Jurkat, Clone E6-1 (cell line): Measurements from ENCODE around the gene CAPZA2.
A peak's percentile ranks its signal among the peaks of the same experiment; 100 is the strongest.

Experiments
- DNase-seq: peaks from one replicate; pipeline ENCODE4 v3.0.0-alpha.2; 2011; ENCODE audit warnings: low read depth, low spot score
- H3K4me3 ChIP-seq: 2 replicates; pipeline ENCODE4 v1.5.1; 2011; ENCODE audit warnings: mild to moderate bottlenecking, low read length, control low read depth, moderate library complexity

Gene CAPZA2

GRCh38 chr7:116857052-116857451, 5.3 kb upstream of the CAPZA2 start:
- H3K4me3 ChIP-seq: no peak overlapping the region
- no peak for DNase-seq

- DNase-seq: no peak
- no peak overlapping the region for H3K4me3 ChIP-seq
These were observed 3.1 kb upstream of the CAPZA2 start for GRCh38 chr7:116859323-116859722.

DNA sequence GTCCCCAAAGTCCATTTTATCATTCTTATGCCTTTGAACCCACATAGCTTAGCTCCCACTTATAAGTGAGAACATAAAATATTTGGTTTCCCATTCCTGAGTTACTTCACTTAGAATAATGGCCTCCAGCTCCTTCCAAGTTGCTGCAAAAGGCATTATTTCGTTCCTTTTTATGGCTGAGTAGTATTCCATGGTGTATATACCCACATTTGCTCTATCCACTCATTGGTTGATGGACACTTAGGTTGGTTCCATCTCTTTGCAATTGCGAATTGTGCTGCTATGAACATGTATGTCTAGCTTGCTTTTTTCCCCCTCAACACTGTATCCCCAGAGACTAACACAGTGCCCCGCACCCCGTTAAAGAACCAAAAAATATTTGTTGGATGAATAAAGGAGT, 670 bp upstream of the CAPZA2 start:
- peak overlapping the region; percentile 33; the same call in 1 of the 2 replicates for H3K4me3 ChIP-seq
- no peak for DNase-seq

DNA sequence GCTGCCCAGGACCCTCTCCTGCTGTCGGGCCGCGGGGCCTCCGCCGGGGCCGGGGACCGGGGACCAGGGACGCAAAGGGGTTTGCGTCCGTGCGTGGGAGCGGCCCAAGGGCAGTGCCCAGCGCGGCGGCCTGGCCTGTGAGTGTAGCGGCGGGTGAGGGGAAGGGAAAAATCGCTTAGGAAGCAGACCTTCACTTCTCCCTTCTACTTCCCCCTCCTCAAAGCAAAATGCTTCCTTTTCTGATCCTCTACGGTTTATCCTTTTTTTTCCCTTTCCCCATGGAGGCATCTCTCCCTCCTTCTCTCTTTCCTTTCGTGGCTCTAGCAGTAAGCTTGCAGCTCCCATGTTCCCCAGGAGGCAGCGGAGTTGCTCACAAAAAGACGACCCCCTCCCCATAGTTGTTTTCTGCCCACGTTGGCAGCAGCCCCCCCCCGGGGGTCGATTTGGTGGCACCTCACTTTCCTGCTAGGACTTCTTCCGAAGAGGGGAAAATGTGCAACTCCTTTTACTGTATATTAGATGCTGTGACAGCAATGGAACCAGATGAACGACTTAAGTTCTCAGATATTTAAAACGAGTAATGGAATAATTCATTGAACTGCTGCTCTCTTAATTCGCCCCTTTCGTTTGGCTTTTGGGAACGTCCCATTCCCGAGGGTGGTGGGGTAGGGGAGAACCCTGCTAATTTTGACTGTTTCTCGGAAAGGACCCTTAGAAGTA, 724 bp downstream of the CAPZA2 start:
- H3K4me3 ChIP-seq: peak overlapping the region; percentile 85
- DNase-seq: no peak

DNA sequence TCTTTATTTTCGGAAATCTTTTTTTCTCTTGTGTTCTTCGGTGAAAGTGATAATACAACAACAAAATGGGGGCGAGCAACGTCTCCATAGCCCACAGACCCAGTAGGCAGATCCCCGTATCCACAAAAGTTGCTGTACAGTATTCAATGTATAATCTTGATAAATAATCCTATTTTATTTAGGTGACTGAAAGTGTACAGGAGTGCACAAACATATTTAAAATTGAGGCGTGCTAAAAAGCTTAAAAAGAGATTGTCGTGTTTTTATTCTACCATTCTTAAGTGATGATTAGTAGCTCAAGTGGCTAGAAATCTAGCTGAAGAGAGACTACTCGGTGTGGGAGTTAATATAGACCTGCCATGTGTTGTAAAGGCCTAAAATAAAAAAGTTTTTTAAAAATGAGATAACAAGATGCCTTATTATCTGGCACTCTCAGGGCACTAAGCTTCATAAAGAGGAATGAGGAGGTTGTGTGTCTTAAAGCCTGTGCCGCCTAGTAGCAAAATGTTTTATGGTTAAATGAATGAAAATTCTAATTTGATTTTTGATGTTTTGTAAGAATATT, 1.6 kb downstream of the CAPZA2 start:
- DNase-seq: no peak
- peak overlapping the region; percentile 85 for H3K4me3 ChIP-seq

GRCh38 chr7:116871061-116871700, 8.8 kb downstream of the CAPZA2 start:
- no peak for DNase-seq
- H3K4me3 ChIP-seq: no peak overlapping the region

GRCh38 chr7:116872026-116872425, 9.6 kb downstream of the CAPZA2 start:
- DNase-seq: no peak
- H3K4me3 ChIP-seq: no peak overlapping the region

GRCh38 chr7:116873619-116874018, 11.2 kb downstream of the CAPZA2 start:
- no peak overlapping the region for H3K4me3 ChIP-seq
- no peak for DNase-seq

GRCh38 chr7:116876664-116877442, 14.5 kb downstream of the CAPZA2 start:
- no peak for DNase-seq

DNA sequence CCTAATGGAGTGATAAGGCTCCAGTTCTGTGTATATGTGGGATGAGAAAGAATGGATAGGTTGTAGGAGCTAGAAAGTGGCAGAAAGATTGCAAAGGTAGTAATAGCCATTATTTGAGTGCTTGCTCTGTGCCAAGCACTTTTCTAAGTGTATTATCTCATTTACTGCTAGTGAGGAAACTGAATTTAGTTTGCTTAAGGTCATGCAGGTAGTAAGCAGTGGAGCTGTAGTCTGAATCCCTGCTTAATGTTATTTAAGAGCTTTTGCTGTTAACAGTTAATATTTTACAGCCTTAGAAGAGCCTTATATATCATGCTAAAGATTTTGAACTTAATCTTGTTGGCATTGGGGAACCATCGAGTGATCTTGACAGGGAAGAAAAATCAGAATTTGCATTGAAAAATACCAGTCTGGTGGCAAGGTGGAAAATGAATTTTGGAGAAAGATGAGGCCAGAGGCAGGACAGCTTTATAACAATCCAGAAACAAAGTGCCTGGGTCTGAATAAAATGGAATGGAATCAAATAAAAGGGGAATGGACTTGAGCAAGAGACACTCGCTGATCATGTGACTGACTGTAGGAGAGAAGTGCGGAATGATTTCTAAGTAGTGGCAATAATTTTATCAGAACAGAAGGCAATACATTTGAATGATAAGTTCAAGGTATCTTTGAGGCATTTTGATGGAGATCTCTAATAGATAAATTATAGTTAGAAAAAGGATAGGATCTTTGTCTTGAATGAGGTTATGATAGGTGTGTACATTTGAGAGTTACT, 15.2 kb downstream of the CAPZA2 start:
- no peak for DNase-seq
- no peak overlapping the region for H3K4me3 ChIP-seq

More at GRCh38 chr7:116876664-116877442, 14.5 kb downstream of the CAPZA2 start:
- H3K4me3 ChIP-seq: no peak overlapping the region

DNA sequence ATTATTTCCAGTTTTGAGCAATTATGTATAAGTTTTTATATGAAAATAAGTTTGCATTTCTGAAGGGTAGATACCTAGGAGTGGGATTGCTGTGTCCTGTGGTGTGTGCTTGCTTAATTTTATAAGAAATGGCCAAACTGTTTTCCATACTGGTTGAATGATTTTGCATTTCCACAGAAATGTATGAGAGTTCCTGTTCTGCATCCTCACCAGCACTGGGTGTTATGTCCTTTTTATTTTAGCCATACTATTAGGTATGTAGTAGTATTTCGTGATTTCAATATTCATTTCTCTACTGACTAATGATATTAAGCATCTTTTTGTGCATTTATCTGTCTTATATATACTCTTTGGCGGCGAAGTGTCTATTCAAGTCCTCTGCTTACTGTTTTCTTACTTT, 22.3 kb downstream of the CAPZA2 start:
- H3K4me3 ChIP-seq: no peak overlapping the region
- DNase-seq: no peak

DNA sequence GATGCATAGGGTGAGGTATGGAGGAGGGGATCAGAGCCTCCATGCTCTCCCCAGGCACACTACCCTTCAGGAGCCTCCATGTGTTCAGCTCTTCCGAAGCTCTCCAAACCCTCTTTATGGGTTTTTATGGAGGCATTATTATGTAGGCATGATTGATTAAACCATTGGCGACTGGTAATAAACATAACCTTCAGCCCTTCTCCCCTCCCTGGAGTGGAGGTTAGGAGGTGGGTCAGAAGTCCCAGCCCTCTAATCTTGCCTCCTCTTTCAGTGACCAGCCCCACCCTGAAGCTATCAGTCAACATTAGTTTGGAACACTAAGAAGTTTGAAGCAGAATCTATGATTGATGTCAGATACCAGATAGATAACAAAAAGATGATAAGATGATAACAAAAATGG, 23.3 kb downstream of the CAPZA2 start:
- no peak overlapping the region for H3K4me3 ChIP-seq
- no peak for DNase-seq

DNA sequence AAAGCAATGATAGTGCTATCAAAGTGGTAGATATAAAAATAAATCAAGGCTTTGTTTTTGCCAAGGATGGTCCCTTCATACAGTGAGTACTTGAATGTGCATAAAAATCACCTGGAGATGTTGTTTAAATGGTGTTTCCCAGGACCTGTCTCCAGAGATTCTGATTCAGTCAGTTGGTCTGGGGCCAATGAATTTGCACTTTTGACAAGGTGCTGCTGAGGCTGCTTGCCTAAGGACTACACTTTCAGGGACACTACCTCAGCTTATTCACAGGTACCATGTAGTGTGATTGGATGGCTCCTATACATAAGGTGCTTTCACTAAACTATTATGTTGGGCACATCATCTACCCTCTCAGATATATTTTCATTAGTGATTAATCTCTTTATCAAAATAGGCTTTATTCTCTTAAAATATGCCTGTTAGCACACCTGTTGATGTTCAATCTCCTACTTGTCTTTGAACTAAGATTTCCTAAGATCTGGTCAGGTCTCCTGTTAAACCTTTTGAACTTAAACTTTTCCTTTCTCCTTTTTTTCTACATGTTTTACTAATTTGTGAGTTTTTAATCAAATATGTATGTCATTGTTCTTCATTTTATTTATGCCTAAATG, 24.3 kb downstream of the CAPZA2 start:
- no peak overlapping the region for H3K4me3 ChIP-seq
- DNase-seq: no peak

GRCh38 chr7:116888895-116889294, 26.5 kb downstream of the CAPZA2 start:
- no peak for DNase-seq
- H3K4me3 ChIP-seq: no peak overlapping the region

DNA sequence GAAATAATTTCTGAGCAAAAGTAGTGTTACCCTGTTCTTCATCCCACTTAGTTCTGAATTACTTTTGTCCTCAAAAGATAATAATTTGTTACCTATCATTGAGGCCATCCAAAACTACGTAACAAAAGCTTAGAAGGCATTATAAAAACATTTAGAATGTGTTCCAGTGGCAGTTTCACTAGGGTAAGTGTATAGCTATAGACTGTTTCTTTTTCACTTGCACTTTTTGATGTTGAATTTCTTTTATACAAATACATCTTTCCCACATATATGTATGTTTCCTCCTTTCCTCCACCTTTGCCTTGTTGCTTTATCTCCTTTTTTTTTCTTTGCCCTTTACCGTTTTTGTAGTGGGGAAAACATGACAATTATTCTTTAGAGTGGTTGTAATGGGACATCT, 33.5 kb downstream of the CAPZA2 start:
- DNase-seq: no peak
- H3K4me3 ChIP-seq: no peak overlapping the region

DNA sequence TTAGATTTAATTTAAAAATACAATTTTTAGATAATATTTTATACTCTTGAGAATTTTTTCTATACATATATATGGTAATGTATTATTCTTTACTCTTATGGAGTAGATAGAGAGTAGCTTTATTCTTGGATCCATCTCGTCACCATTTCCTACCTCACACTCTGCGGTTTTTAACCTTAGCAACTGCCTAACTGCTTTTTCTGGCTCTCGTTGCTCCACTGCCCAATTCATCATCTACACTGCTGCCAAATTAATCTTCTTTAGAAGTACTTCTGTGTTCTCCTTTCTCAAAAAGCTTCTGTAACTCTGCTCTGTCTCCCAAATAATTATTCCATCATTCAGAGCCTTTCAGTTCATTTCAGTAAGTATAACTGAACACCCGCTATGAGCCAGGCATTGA, 35.3 kb downstream of the CAPZA2 start:
- DNase-seq: no peak
- no peak overlapping the region for H3K4me3 ChIP-seq

- no peak for DNase-seq
- H3K4me3 ChIP-seq: no peak overlapping the region
These were observed 36.9 kb downstream of the CAPZA2 start for GRCh38 chr7:116899308-116899707.

DNA sequence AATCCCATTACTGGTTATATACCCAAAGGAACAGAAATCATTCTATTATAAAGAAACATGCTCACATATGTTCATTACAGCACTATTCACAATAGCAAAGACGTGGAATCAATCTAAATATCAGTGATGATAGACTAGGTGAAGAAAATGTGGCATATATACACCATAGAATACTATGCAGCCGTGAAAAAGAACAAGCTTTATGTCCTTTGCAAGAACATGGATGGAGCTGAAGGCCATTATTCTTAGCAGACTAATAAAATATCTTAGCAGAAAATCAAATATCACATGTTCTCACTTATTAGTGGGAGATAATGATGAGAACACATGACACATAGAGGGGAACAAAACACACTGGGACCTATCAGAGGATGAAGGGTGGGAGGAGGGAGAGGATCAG, 38.8 kb downstream of the CAPZA2 start:
- H3K4me3 ChIP-seq: no peak overlapping the region
- no peak for DNase-seq

GRCh38 chr7:116902867-116903266, 40.5 kb downstream of the CAPZA2 start:
- no peak for DNase-seq
- no peak overlapping the region for H3K4me3 ChIP-seq
